Liver (tissue), 9 donors: ENCODE data around the gene UBE2N. TPM values are rescaled to one million over a fixed set of nuclear protein-coding genes. Genes with fewer than 3 reads are reported as not detected.

Experiments
- DNase-seq: peaks from one replicate; pipeline ENCODE4 v3.0.0-alpha.2; 2017; ENCODE audit warnings: low spot score
- H3K27ac ChIP-seq, 2 donors: one replicate each; pipeline ENCODE4 v1.7.0; 2013; ENCODE audit warnings: inconsistent platforms in 2 of 2, low read length in 2 of 2, control low read depth in 1 of 2, low read depth in 1 of 2, mild to moderate bottlenecking in 1 of 2
- H3K27me3 ChIP-seq, 4 donors: one replicate each; pipeline versions ENCODE4 v1.6.1 to v1.7.0; 2013; ENCODE audit warnings: low read length in 3 of 4, inconsistent platforms in 1 of 4, mild to moderate bottlenecking in 1 of 4, moderate library complexity in 1 of 4; ENCODE audit not compliant: control insufficient read depth in 4 of 4, insufficient read depth in 4 of 4
- H3K36me3 ChIP-seq, 4 donors: one replicate each; pipeline versions ENCODE4 v1.6.1 to v1.7.0; 2013; ENCODE audit warnings: low read length in 3 of 4, mild to moderate bottlenecking in 3 of 4, low read depth in 1 of 4, moderate library complexity in 1 of 4; ENCODE audit not compliant: control insufficient read depth in 4 of 4, insufficient read depth in 3 of 4
- H3K4me1 ChIP-seq, 4 donors: one replicate each; pipeline versions ENCODE4 v1.6.1 to v1.7.0; 2013; ENCODE audit warnings: low read length in 3 of 4, mild to moderate bottlenecking in 3 of 4, moderate library complexity in 1 of 4; ENCODE audit not compliant: control insufficient read depth in 4 of 4, insufficient read depth in 4 of 4
- H3K4me3 ChIP-seq, 3 donors: one replicate each; pipeline versions ENCODE4 v1.6.1 to v1.7.0; 2013; ENCODE audit warnings: low read length in 3 of 3, control low read depth in 1 of 3, low read depth in 1 of 3, mild to moderate bottlenecking in 1 of 3
- H3K9ac ChIP-seq, 2 donors: one replicate each; pipeline ENCODE4 v1.7.0; 2013; ENCODE audit warnings: low read length in 2 of 2, mild to moderate bottlenecking in 2 of 2, moderate library complexity in 2 of 2, control low read depth in 1 of 2, low read depth in 1 of 2
- H3K9me3 ChIP-seq, 4 donors: one replicate each; pipeline versions ENCODE4 v1.6.1 to v1.7.0; 2013; ENCODE audit warnings: low read length in 3 of 4; ENCODE audit not compliant: control insufficient read depth in 4 of 4
- EGR1 ChIP-seq, 2 donors: IDR thresholded peaks; 2 replicates each; pipeline ENCODE4 v1.6.1; 2016 to 2018; ENCODE audit warnings: antibody characterized with exemption in 2 of 2, low read depth in 2 of 2
- FOXA1 ChIP-seq: IDR thresholded peaks from 2 replicates; pipeline ENCODE4 v1.6.1; 2016; ENCODE audit warnings: antibody characterized with exemption
- FOXA2 ChIP-seq: IDR thresholded peaks from 2 replicates; pipeline ENCODE4 v1.6.1; 2016; ENCODE audit warnings: antibody characterized with exemption
- HNF4A ChIP-seq, 2 donors: conservative IDR thresholded peaks; 2 replicates each; pipeline ENCODE4 v1.6.1; 2016; ENCODE audit warnings: antibody characterized with exemption in 2 of 2, mild to moderate bottlenecking in 2 of 2
- HNF4G ChIP-seq: IDR thresholded peaks from 2 replicates; pipeline ENCODE4 v1.6.1; 2016; ENCODE audit warnings: antibody characterized with exemption
- JUND ChIP-seq, 2 donors: IDR thresholded peaks; 2 replicates each; pipeline ENCODE4 v1.6.1; 2016; ENCODE audit warnings: antibody characterized with exemption in 2 of 2
- RAD21 ChIP-seq, 2 donors: IDR thresholded peaks; 2 replicates each; pipeline ENCODE4 v1.6.1; 2016; ENCODE audit warnings: antibody characterized with exemption in 2 of 2, mild to moderate bottlenecking in 2 of 2
- RXRA ChIP-seq, 2 donors: IDR thresholded peaks; 2 replicates each; pipeline ENCODE4 v1.6.1; 2017 to 2018; ENCODE audit warnings: antibody characterized with exemption in 2 of 2, mild to moderate bottlenecking in 1 of 2
- SP1 ChIP-seq: IDR thresholded peaks from 2 replicates; pipeline ENCODE4 v1.6.1; 2018; ENCODE audit warnings: antibody characterized with exemption, mild to moderate bottlenecking
- TAF1 ChIP-seq: conservative IDR thresholded peaks from 2 replicates; pipeline ENCODE4 v1.6.1; 2016; ENCODE audit warnings: antibody characterized with exemption, mild to moderate bottlenecking
- YY1 ChIP-seq: IDR thresholded peaks from 2 replicates; pipeline ENCODE4 v1.6.1; 2016; ENCODE audit warnings: antibody characterized with exemption, mild to moderate bottlenecking
- ZBTB33 ChIP-seq: IDR thresholded peaks from 2 replicates; pipeline ENCODE4 v1.6.1; 2016; ENCODE audit warnings: antibody characterized with exemption
- WGBS: extraction: QIAGEN DNeasy Blood & Tissue Kit; methylation state at CpG from one replicate; pipeline ENCODE4 v1.1.7; 2013; 5-methylcytosine and 5-hydroxymethylcytosine counted together
- polyA plus RNA-seq, 2 donors: library from polyadenylated mRNA; stranded (reverse) in 1 of 2; unstranded in 1 of 2; fragments of 200-250 nt in 1 of 2; fragments of >200 nt in 1 of 2; fragmentation: Nextera tagmentation in 1 of 2; extraction: Ambion mirVana in 1 of 2; gene quantifications; one replicate each; pipeline versions ENCODE4 v1.2.1 to v1.2.3, GENCODE V29; 2013 to 2015
- total RNA-seq, 2 donors: library from RNA; depleted of rRNA; stranded (reverse); fragments of >200 nt; gene quantifications; one replicate each; pipeline ENCODE4 v1.2.3, GENCODE V29; 2014
- TF ChIP-seq, protein P1 (sequence below): fragments of 150-350 bp; IDR thresholded peaks from 2 replicates; pipeline ENCODE4 v1.5.1; 2017; ENCODE audit warnings: improper control_type of control experiment, low read depth, low read length; ENCODE audit not compliant: missing input control
- TF ChIP-seq, protein P2 (sequence below): IDR thresholded peaks from 2 replicates; pipeline ENCODE4 v1.6.1; 2016; ENCODE audit warnings: antibody characterized with exemption
- TF ChIP-seq, protein P3 (sequence below): IDR thresholded peaks from 2 replicates; pipeline ENCODE4 v1.6.1; 2016; ENCODE audit warnings: antibody characterized with exemption, mild to moderate bottlenecking
- TF ChIP-seq, protein P4 (sequence below): IDR thresholded peaks from 2 replicates; pipeline ENCODE4 v1.6.1; 2016; ENCODE audit warnings: antibody characterized with exemption
- donor health status: healthy.
- donor health status: healthy.
- donor health status: healthy.
- donor health status: healthy.
- donor health status: healthy.

UBE2N gene
- total and polyA plus RNA-seq, 4 donors: 13.9 to 63.7 (median 32.6) TPM

DNA sequence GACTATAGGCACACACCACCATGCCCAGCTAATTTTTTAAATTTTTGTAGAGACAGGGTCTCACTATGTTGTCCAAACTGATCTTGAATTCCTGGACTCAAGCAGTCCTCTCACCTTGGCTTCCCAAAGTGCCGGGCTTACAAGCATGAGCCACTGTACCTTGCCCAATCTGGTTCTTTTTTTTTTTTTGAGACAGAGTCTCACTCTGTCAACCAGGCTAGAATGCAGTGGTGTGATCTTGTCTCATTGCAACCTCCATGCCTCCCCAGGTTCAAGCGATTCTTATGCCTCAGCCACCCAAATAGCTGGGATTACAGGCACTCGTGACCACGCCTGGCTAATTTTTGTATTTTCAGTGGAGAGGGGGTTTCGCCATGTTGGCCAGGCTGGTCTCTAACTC lies 41.0 kb upstream of the UBE2N start:
- DNase-seq: no peak
- H3K27me3 ChIP-seq: no peaks in the 10 kb centered on the region
- no peaks in the 10 kb centered on the region for H3K9me3 ChIP-seq
- TF ChIP-seq SP1 (no peak), YY1 (no peak), EGR1 (IDR thresholded peaks at IDR 0.05; ENCODE audit: low read depth in 2 of 2) (no peak), ZBTB33 (no peak), HNF4G (no peak)
- H3K9ac ChIP-seq: no peak overlapping the region
- peaks cover 0 to 4% (median 2%) of the 10 kb centered on the region in 4 donors for H3K4me1 ChIP-seq
- 97% methylated on average over 5 of the region's 5 CpGs for WGBS
- H3K27ac ChIP-seq: no peak overlapping the region
- H3K4me3 ChIP-seq: no peak overlapping the region
- peaks cover 10 to 35% (median 25%) of the 10 kb centered on the region in 4 donors for H3K36me3 ChIP-seq

DNA sequence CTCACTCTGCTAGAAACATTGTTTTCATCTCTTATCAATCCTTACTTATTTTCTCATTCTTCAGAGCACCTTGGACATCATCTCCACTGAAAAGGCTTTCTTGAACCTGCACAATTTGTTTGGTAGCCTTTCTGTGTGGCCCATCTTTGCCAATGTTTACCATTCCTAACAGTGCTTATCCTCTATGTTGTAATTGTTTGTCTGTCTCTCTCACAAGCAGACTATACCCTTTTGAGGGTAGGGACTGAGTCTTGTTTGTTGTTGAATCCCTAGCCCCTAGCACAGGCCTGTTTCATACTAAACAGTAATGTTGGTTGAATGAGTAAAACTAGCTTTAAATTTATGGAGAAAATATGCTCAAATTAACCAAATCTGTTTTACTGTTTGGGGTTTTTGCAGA lies 34.8 kb upstream of the UBE2N start:
- H3K36me3 ChIP-seq: peaks cover 6 to 13% (median 10%) of the 10 kb centered on the region in 4 donors
- H3K4me1 ChIP-seq: no peaks in the 10 kb centered on the region
- H3K4me3 ChIP-seq: no peak overlapping the region
- H3K9ac ChIP-seq: no peak overlapping the region
- H3K27ac ChIP-seq: no peak overlapping the region
- TF ChIP-seq HNF4A (conservative IDR thresholded peaks at IDR 0.05): peak in 1 of 2 donors; percentile 20
- TF ChIP-seq, protein P1, sequence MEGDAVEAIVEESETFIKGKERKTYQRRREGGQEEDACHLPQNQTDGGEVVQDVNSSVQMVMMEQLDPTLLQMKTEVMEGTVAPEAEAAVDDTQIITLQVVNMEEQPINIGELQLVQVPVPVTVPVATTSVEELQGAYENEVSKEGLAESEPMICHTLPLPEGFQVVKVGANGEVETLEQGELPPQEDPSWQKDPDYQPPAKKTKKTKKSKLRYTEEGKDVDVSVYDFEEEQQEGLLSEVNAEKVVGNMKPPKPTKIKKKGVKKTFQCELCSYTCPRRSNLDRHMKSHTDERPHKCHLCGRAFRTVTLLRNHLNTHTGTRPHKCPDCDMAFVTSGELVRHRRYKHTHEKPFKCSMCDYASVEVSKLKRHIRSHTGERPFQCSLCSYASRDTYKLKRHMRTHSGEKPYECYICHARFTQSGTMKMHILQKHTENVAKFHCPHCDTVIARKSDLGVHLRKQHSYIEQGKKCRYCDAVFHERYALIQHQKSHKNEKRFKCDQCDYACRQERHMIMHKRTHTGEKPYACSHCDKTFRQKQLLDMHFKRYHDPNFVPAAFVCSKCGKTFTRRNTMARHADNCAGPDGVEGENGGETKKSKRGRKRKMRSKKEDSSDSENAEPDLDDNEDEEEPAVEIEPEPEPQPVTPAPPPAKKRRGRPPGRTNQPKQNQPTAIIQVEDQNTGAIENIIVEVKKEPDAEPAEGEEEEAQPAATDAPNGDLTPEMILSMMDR: no peak
- H3K9me3 ChIP-seq: no peaks in the 10 kb centered on the region
- H3K27me3 ChIP-seq: no peaks in the 10 kb centered on the region
- DNase-seq: no peak

- Histone ChIP-seq H3K27me3 (no peaks in the 10 kb centered on the region), H3K4me1 (peaks cover 2 to 16% (median 6%) of the 10 kb centered on the region in 4 donors), H3K36me3 (no peaks in the 10 kb centered on the region), H3K4me3 (no peak overlapping the region), H3K9ac (no peak overlapping the region), H3K27ac (no peak overlapping the region), H3K9me3 (no peaks in the 10 kb centered on the region)
- DNase-seq: no peak
- TF ChIP-seq, protein P2, sequence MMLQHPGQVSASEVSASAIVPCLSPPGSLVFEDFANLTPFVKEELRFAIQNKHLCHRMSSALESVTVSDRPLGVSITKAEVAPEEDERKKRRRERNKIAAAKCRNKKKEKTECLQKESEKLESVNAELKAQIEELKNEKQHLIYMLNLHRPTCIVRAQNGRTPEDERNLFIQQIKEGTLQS: no peak
- no peak for TF ChIP-seq HNF4G
- TF ChIP-seq, protein P3, sequence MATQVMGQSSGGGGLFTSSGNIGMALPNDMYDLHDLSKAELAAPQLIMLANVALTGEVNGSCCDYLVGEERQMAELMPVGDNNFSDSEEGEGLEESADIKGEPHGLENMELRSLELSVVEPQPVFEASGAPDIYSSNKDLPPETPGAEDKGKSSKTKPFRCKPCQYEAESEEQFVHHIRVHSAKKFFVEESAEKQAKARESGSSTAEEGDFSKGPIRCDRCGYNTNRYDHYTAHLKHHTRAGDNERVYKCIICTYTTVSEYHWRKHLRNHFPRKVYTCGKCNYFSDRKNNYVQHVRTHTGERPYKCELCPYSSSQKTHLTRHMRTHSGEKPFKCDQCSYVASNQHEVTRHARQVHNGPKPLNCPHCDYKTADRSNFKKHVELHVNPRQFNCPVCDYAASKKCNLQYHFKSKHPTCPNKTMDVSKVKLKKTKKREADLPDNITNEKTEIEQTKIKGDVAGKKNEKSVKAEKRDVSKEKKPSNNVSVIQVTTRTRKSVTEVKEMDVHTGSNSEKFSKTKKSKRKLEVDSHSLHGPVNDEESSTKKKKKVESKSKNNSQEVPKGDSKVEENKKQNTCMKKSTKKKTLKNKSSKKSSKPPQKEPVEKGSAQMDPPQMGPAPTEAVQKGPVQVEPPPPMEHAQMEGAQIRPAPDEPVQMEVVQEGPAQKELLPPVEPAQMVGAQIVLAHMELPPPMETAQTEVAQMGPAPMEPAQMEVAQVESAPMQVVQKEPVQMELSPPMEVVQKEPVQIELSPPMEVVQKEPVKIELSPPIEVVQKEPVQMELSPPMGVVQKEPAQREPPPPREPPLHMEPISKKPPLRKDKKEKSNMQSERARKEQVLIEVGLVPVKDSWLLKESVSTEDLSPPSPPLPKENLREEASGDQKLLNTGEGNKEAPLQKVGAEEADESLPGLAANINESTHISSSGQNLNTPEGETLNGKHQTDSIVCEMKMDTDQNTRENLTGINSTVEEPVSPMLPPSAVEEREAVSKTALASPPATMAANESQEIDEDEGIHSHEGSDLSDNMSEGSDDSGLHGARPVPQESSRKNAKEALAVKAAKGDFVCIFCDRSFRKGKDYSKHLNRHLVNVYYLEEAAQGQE: no peak
- TF ChIP-seq EGR1 (IDR thresholded peaks at IDR 0.05; ENCODE audit: low read depth in 2 of 2): no peak
- no peak for TF ChIP-seq SP1
- no peak for TF ChIP-seq RAD21 (IDR thresholded peaks at IDR 0.05)
- no peak for TF ChIP-seq TAF1
- TF ChIP-seq ZBTB33: no peak
- TF ChIP-seq FOXA1: no peak
- no peak for TF ChIP-seq RXRA (IDR thresholded peaks at IDR 0.05)
- no peak for TF ChIP-seq YY1
- TF ChIP-seq, protein P4, sequence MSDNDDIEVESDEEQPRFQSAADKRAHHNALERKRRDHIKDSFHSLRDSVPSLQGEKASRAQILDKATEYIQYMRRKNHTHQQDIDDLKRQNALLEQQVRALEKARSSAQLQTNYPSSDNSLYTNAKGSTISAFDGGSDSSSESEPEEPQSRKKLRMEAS: no peak
- no peak for TF ChIP-seq JUND (IDR thresholded peaks at IDR 0.05)
- TF ChIP-seq FOXA2: no peak
- TF ChIP-seq, protein P1: no peak
- no peak for TF ChIP-seq HNF4A (conservative IDR thresholded peaks at IDR 0.05)
Measured at GRCh38 chr12:93469386-93469785, 27.6 kb upstream of the UBE2N start.
